Tibial nerve (tissue), 3 donors: ENCODE measurements around the gene CCL16.

Experiments
- CTCF ChIP-seq, 5 experiments: fragments of 200-600 bp in 3 of 5; fragments of 450-650 bp in 2 of 5; sonication (generic) in 3 of 5; IDR thresholded peaks; one replicate each; pipeline ENCODE4 v1.5.1; 2016 to 2019; ENCODE audit warnings: antibody characterized with exemption in 5 of 5, mild to moderate bottlenecking in 3 of 5, moderate library complexity in 2 of 5
- POLR2A ChIP-seq, 2 donors: fragments of 450-650 bp; IDR thresholded peaks; one replicate each; pipeline ENCODE4 v1.6.1; 2017; ENCODE audit warnings: antibody characterized with exemption in 2 of 2, mild to moderate bottlenecking in 2 of 2, moderate library complexity in 2 of 2

GRCh38 chr17:35981246-35981645 lies at the start of gene CCL16:
- TF ChIP-seq CTCF (IDR thresholded peaks at IDR 0.05) (no peak), POLR2A (IDR thresholded peaks at IDR 0.05) (no peak)
